HUDEP-2 (cell line): ENCODE data around the gene DCDC2C.
"Not testable (repeated sequence)": the region's sequence is repeated elsewhere in the genome, so short reads cannot be mapped to it uniquely, and the experiment has no call there.

Source experiments
- DNase-seq, 76 experiments: peaks; one replicate each; lab custom pipeline; 2025; ENCODE audit not compliant: unreplicated experiment in 76 of 76; lab: John Stamatoyannopoulos, UW

Gene DCDC2C

GRCh38 chr2:3814706-3815245 is 111.4 kb downstream of the DCDC2C start:
- DNase-seq, result no peak

- not testable (repeated sequence) for DNase-seq
Observed at GRCh38 chr2:3817144-3817543, 113.8 kb downstream of the DCDC2C start.

- no peak for DNase-seq
Observed at GRCh38 chr2:3823748-3824147, 120.4 kb downstream of the DCDC2C start.

- peak in 10 of 76 experiments; percentile 3 to 34 (median 6) for DNase-seq
Observed at GRCh38 chr2:3827673-3828575, 124.5 kb downstream of the DCDC2C start.

- DNase-seq, result no peak
Observed at GRCh38 chr2:3830796-3831195, 127.4 kb downstream of the DCDC2C start.

GRCh38 chr2:3837086-3837485 is 133.7 kb downstream of the DCDC2C start:
- no peak for DNase-seq

- DNase-seq, result no peak
Observed at GRCh38 chr2:3838348-3838747, 135.0 kb downstream of the DCDC2C start.

GRCh38 chr2:3839476-3839875 is 136.1 kb downstream of the DCDC2C start:
- DNase-seq, result no peak

- DNase-seq, result no peak
Observed at GRCh38 chr2:3840611-3841155, 137.3 kb downstream of the DCDC2C start.

GRCh38 chr2:3847397-3848052 is 144.2 kb downstream of the DCDC2C start:
- DNase-seq, result no peak

- no peak for DNase-seq
Observed at GRCh38 chr2:3848776-3849175, 145.4 kb downstream of the DCDC2C start.

- no peak for DNase-seq
Observed at GRCh38 chr2:3849213-3849612, 145.8 kb downstream of the DCDC2C start.

- DNase-seq, result no peak
Observed at GRCh38 chr2:3857576-3857975, 154.2 kb downstream of the DCDC2C start.

GRCh38 chr2:3864943-3865865 is 161.8 kb downstream of the DCDC2C start:
- DNase-seq, result no peak

GRCh38 chr2:3867469-3867868 is 164.1 kb downstream of the DCDC2C start:
- DNase-seq, result no peak

- DNase-seq, result no peak
Observed at GRCh38 chr2:3868012-3868805, 164.8 kb downstream of the DCDC2C start.

- DNase-seq, result no peak
Observed at GRCh38 chr2:3870222-3870621, 166.8 kb downstream of the DCDC2C start.

GRCh38 chr2:3871002-3871401 is 167.6 kb downstream of the DCDC2C start:
- DNase-seq, result no peak

- no peak for DNase-seq
Observed at GRCh38 chr2:3872451-3872850, 169.1 kb downstream of the DCDC2C start.

GRCh38 chr2:3873899-3874298 is 170.5 kb downstream of the DCDC2C start:
- DNase-seq, result no peak
